ENCODE results near the gene TMA7B. TPM values are rescaled to one million over a fixed set of nuclear protein-coding genes. Genes with fewer than 3 reads are reported as not detected.

The TMA7B gene
- total and polyA plus RNA-seq, 2 donors (not counting 1 experiment from before 2014, with no cell fraction given), result 0.85 to 1.4 TPM

GRCh38 chr22:39943953-39944872 is 16.0 kb upstream of the TMA7B start:
- Histone ChIP-seq H3K4me2 (replicated peaks; ENCODE audit: low read depth, low read length, poor library complexity, severe bottlenecking) (peak overlapping the region; percentile 42), H3K27me3 (replicated peaks in 1 of 4; ENCODE audit: control extremely low read depth in 1 of 4, control insufficient read depth in 3 of 4, insufficient read depth in 4 of 4, low read length in 3 of 4) (no peaks in the 10 kb centered on the region), H4K20me1 (ENCODE audit: control insufficient read depth, insufficient read depth, low read length, poor library complexity, severe bottlenecking) (peaks cover 4% of the 10 kb centered on the region), H3K27ac (ENCODE audit: low read length in 2 of 2) (peak overlapping the region in 1 of 2 donors; percentile 58), H3K36me3 (replicated peaks in 1 of 2; ENCODE audit: control extremely low read depth in 1 of 2, control insufficient read depth in 1 of 2, extremely low read depth in 1 of 2, insufficient read depth in 2 of 2, low read length in 1 of 2) (peaks cover 0 to 4% of the 10 kb centered on the region in 2 experiments), H3K4me3 (ENCODE audit: control extremely low read depth in 1 of 5, extremely low read depth in 1 of 5, insufficient read depth in 1 of 5, low read depth in 2 of 5, low read length in 4 of 5) (no peak overlapping the region), H3K9me3 (ENCODE audit: control extremely low read depth in 1 of 3, control insufficient read depth in 2 of 3, insufficient read depth in 1 of 3, low read length in 2 of 3) (no peaks in the 10 kb centered on the region), H2AFZ (ENCODE audit: insufficient read depth, low read depth, low read length, poor library complexity, severe bottlenecking) (no peak overlapping the region), H3K9ac (ENCODE audit: low read length) (no peak overlapping the region), H3K4me1 (ENCODE audit: control insufficient read depth in 2 of 2, insufficient read depth in 2 of 2, low read length in 2 of 2) (peaks cover 61 to 65% of the 10 kb centered on the region in 2 donors), H3K79me2 (ENCODE audit: control insufficient read depth, insufficient read depth, low read length) (peaks cover 58% of the 10 kb centered on the region)
- peak overlapping the region; percentile 41 for H3K27ac Mint-ChIP-seq
- DNase-seq (no peak), ATAC-seq (ENCODE audit: low read depth) (no peak)
- ChIA-PET CTCF (interaction anchor here (0.7 to 3.3 kb wide), 8 partner anchors 11 to 409 kb away, joined by 3 to 14 read pairs (median 4); no protein-coding TSS in a partner anchor), POLR2A (interaction anchor here (0.7 kb wide), 1 partner anchor 10 kb away, joined by 3 read pairs; no protein-coding TSS in a partner anchor)
- TF ChIP-seq CTCF (IDR thresholded peaks at IDR 0.05) (no peak), EZH2 (IDR thresholded peaks at IDR 0.05; ENCODE audit: borderline replicate concordance, insufficient read depth, low read depth, low read length, poor library complexity, severe bottlenecking) (no peak)
- H3K9me3 Mint-ChIP-seq (ENCODE audit: insufficient read depth), result no peaks in the 10 kb centered on the region
- no peaks in the 10 kb centered on the region for H3K27me3 Mint-ChIP-seq
- peaks cover 58% of the 10 kb centered on the region for H3K4me1 Mint-ChIP-seq
- intact Hi-C loops (cut with micrococcal nuclease), result loop anchor here (5.0 kb wide), 1 partner anchor 47 kb away; no protein-coding TSS in a partner anchor
- 86% methylated on average over 5 of the region's 11 CpGs for WGBS (ENCODE audit: insufficient coverage)
- H3K4me3 Mint-ChIP-seq, result peak overlapping the region; percentile 34

- Histone ChIP-seq H3K4me1 (ENCODE audit: control insufficient read depth in 2 of 2, insufficient read depth in 2 of 2, low read length in 2 of 2) (peaks cover 69 to 71% of the 10 kb centered on the region in 2 donors), H3K4me2 (replicated peaks; ENCODE audit: low read depth, low read length, poor library complexity, severe bottlenecking) (no peak overlapping the region), H3K79me2 (ENCODE audit: control insufficient read depth, insufficient read depth, low read length) (peaks cover 40% of the 10 kb centered on the region), H3K36me3 (replicated peaks in 1 of 2; ENCODE audit: control extremely low read depth in 1 of 2, control insufficient read depth in 1 of 2, extremely low read depth in 1 of 2, insufficient read depth in 2 of 2, low read length in 1 of 2) (peaks cover 0 to 9% of the 10 kb centered on the region in 2 experiments), H3K9me3 (ENCODE audit: control extremely low read depth in 1 of 3, control insufficient read depth in 2 of 3, insufficient read depth in 1 of 3, low read length in 2 of 3) (no peaks in the 10 kb centered on the region), H4K20me1 (ENCODE audit: control insufficient read depth, insufficient read depth, low read length, poor library complexity, severe bottlenecking) (peaks cover 4% of the 10 kb centered on the region), H3K4me3 (ENCODE audit: control extremely low read depth in 1 of 5, extremely low read depth in 1 of 5, insufficient read depth in 1 of 5, low read depth in 2 of 5, low read length in 4 of 5) (no peak overlapping the region), H3K27ac (ENCODE audit: low read length in 2 of 2) (no peak overlapping the region), H3K27me3 (replicated peaks in 1 of 4; ENCODE audit: control extremely low read depth in 1 of 4, control insufficient read depth in 3 of 4, insufficient read depth in 4 of 4, low read length in 3 of 4) (no peaks in the 10 kb centered on the region), H2AFZ (ENCODE audit: insufficient read depth, low read depth, low read length, poor library complexity, severe bottlenecking) (no peak overlapping the region), H3K9ac (ENCODE audit: low read length) (no peak overlapping the region)
- H3K9me3 Mint-ChIP-seq (ENCODE audit: insufficient read depth), result no peaks in the 10 kb centered on the region
- ChIA-PET POLR2A (interaction anchor here (0.6 kb wide), 1 partner anchor 600 kb away, joined by 4 read pairs; no protein-coding TSS in a partner anchor), CTCF (interaction anchor here (1.1 to 3.5 kb wide), 6 partner anchors 11 to 411 kb away, joined by 3 to 17 read pairs (median 4); no protein-coding TSS in a partner anchor)
- intact Hi-C loops (cut with micrococcal nuclease), result no loop called here
- H3K27me3 Mint-ChIP-seq, result no peaks in the 10 kb centered on the region
- H3K4me1 Mint-ChIP-seq, result peaks cover 67% of the 10 kb centered on the region
- ATAC-seq (ENCODE audit: low read depth), result no peak
- TF ChIP-seq EZH2 (IDR thresholded peaks at IDR 0.05; ENCODE audit: borderline replicate concordance, insufficient read depth, low read depth, low read length, poor library complexity, severe bottlenecking) (no peak), CTCF (IDR thresholded peaks at IDR 0.05) (no peak)
- no peak for DNase-seq
- H3K27ac Mint-ChIP-seq, result no peak overlapping the region
- no CpG with 5 or more reads among the region's 4 CpGs for WGBS (ENCODE audit: insufficient coverage)
- no peak overlapping the region for H3K4me3 Mint-ChIP-seq
These were observed 14.1 kb upstream of the TMA7B start for GRCh38 chr22:39946126-39946502.

Data from B cell (primary cell).